Left colon (tissue), 2 donors: ENCODE measurements around the gene CCL19. TPM values are rescaled to one million over a fixed set of nuclear protein-coding genes. Genes with fewer than 3 reads are reported as not detected.
A peak's percentile ranks its signal among the peaks of the same experiment; 100 is the strongest.

Source experiments
- ATAC-seq: fragments of 200-7000 bp; cut with Tn5 transposase; one replicate; pipeline ENCODE4 v1.9.1; 2020; ENCODE audit warnings: mild to moderate bottlenecking, moderate library complexity
- DNase-seq, 2 donors: peaks; one replicate each; pipeline ENCODE4 v3.0.0-alpha.2; 2020
- intact Hi-C, 2 donors: fragments of 100-400 bp; cut with DNase I in 1 of 2; cut with micrococcal nuclease in 1 of 2; formaldehyde crosslinking; loops; one replicate each; pipeline versions ENCODE4 v1.11.2 to v1.14.0; 2022; cut with DNase I, micrococcal nuclease
- total RNA-seq, 2 donors: library from RNA; stranded (reverse); fragmentation: NEBNext Ultra II Directional; extraction: Animal tissue kit (Norgen Biotek cat#: 25700); gene quantifications; one replicate each; pipeline ENCODE4 v1.2.1, GENCODE V29; 2021
- donor health status: DM: no; HTN: no; CAD: no.
- donor health status: DM: yes; HTN: yes; CAD: no.

The CCL19 gene
- total RNA-seq, 2 donors from 2014 or later = 2.6 TPM; not detected in 1

DNA sequence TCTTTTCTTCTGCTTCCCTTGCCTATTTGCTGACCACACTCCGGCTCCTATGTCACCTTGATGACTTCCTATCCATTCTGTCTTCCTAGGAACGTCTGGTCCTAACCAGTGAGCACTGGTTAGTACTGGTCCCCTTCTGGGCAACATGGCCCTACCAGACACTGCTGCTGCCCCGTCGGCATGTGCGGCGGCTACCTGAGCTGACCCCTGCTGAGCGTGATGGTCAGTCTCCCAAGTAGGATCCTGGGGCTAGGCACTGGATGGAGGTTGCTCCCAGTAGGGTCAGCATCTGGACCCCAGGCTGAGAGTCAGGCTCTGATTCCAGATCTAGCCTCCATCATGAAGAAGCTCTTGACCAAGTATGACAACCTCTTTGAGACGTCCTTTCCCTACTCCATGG lies 42.4 kb downstream of the CCL19 start:
- no peak for ATAC-seq
- intact Hi-C loops = no loop called here

DNA sequence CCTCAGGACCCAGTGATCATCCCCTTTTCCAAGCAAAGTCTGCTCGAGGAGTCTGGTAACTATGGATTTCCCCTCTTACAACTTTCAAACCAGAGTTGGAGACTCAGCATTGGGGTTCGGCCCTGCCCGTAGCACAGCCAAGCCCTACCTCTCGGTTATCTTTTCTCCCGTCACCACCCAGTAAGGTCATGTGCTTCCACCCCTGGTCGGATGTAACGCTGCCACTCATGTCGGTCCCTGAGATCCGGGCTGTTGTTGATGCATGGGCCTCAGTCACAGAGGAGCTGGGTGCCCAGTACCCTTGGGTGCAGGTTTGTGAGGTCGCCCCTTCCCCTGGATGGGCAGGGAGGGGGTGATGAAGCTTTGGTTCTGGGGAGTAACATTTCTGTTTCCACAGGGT lies 43.4 kb downstream of the CCL19 start:
- intact Hi-C loops = no loop called here
- DNase-seq (no peak), ATAC-seq (no peak)

More for the DNA sequence above, 42.4 kb downstream of the CCL19 start:
- DNase-seq = no peak

- intact Hi-C loops = no loop called here
- ATAC-seq (no peak), DNase-seq (no peak)
Measured at GRCh38 chr9:34647084-34647403, 44.0 kb downstream of the CCL19 start.

- DNase-seq (peak; percentile 97 to 99), ATAC-seq (peak; percentile 84)
- intact Hi-C loops = no loop called here
Measured at GRCh38 chr9:34646211-34647083, 44.6 kb downstream of the CCL19 start, which contains the start of gene GALT. GALT (plus strand) TSS chr9:34646675; CDS start chr9:34646705, 30 bp downstream.

DNA sequence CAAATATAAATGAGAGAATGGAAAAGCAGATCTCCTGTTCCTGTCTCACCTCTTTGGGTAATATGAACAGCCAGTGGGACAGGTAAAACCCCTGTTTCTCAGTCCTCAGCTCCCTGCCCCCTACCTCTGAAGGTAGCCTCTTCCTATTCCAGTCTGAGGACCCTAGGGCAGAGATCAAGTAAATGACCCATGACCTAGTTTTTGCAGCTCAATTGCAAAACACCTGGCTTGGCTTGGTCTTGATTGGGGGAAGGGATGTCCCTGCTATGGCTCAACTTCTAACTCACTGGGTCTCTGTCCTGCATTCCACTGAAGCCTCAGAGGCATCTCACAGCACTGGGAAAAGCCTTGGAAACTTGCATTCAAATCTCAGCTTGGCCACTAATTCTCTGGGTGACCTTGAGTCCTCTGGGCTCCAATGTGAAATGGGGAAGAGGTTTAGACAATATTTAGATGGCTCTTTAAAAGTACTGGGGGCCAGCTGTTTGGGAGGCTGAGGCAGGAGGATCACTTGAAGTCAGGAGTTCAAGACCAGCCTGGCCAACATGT lies 46.2 kb downstream of the CCL19 start:
- DNase-seq = no peak
- no peak for ATAC-seq
- intact Hi-C loops = no loop called here

DNA sequence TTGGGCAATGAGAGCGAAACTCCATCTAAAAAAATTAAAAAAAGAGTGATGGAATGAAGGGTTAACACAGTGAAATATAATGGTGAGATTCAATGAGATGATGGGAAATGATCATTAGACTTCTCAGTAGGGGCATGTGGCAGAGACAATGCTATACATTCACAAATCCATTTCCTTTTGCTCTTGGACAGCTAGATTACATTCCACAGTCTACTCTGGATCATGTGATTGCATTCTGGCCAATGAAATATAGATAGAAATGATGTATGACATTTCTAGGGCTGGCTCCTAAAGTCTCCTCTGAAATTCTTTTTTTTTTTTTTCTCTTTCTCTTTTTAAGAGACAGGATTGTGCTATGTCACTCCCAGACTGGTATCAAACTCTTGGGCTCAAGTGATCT lies 48.4 kb downstream of the CCL19 start:
- intact Hi-C loops = no loop called here
- no peak for ATAC-seq
- DNase-seq = no peak

Other genes with a start within 250 kb of the CCL19 start
- gene FAM219A, start 232.7 kb downstream of the CCL19 start, total RNA-seq = 1 to 10 TPM; 6.8 to 7.2 TPM
- gene DNAI1, start 232.5 kb downstream of the CCL19 start, total RNA-seq = not detected
- gene ENHO, start 168.3 kb downstream of the CCL19 start, total RNA-seq = 1 to 10 TPM in 1 of 2 donors, under 1 TPM in 1; 0.89 to 2.3 TPM
- 10 to 100 TPM in 1 of 2 donors, 1 to 10 TPM in 1; 6.4 to 13.1 TPM for gene CNTFR, start 101.6 kb downstream of the CCL19 start, total RNA-seq
- 10 to 100 TPM; 36.4 to 40.7 TPM for gene RPP25L, start 79.2 kb downstream of the CCL19 start, total RNA-seq
- gene DCTN3, start 70.8 kb downstream of the CCL19 start, total RNA-seq = 10 to 100 TPM; 53.7 to 59.4 TPM
- gene ARID3C, start 62.2 kb downstream of the CCL19 start, total RNA-seq = not detected
- gene SIGMAR1, start 53.5 kb downstream of the CCL19 start, total RNA-seq = 10 to 100 TPM; 47.7 to 58.4 TPM
- 10 to 100 TPM; 49.6 to 50.5 TPM for gene GALT, start 44.6 kb downstream of the CCL19 start, total RNA-seq
- 10 to 100 TPM; 18.6 to 22.4 TPM for gene IL11RA, start 39.1 kb downstream of the CCL19 start, total RNA-seq
- gene CCL27, start 28.6 kb downstream of the CCL19 start, total RNA-seq = not detected
- 10 to 100 TPM; 27.0 to 27.5 TPM for gene CCL21, start 18.9 kb upstream of the CCL19 start, total RNA-seq